Breast epithelium (tissue), 4 donors: ENCODE measurements around the gene ENDOD1. TPM values are rescaled to one million over a fixed set of nuclear protein-coding genes. Genes with fewer than 3 reads are reported as not detected.
"Not testable (repeated sequence)": the region's sequence is repeated elsewhere in the genome, so short reads cannot be mapped to it uniquely, and the experiment has no call there.

ENCODE experiments used
- DNase-seq, 2 donors: peaks; one replicate each; pipeline ENCODE4 v3.0.0-alpha.2; 2019; ENCODE audit warnings: low spot score in 2 of 2
- H3K27ac ChIP-seq, 2 donors: fragments of 200-600 bp; sonication (generic) in 1 of 2; one replicate each; pipeline ENCODE4 v1.5.1; 2016 to 2019; ENCODE audit warnings: mild to moderate bottlenecking in 1 of 2
- H3K27me3 ChIP-seq, 2 donors: fragments of 200-600 bp; sonication (generic) in 1 of 2; one replicate each; pipeline versions ENCODE4 v1.5.1 to v1.6.0; 2017 to 2019; ENCODE audit warnings: control low read depth in 1 of 2, mild to moderate bottlenecking in 1 of 2
- H3K36me3 ChIP-seq: fragments of 200-600 bp; one replicate; pipeline ENCODE4 v1.5.1; 2019
- H3K4me1 ChIP-seq, 2 donors: fragments of 200-600 bp; sonication (generic); one replicate each; pipeline ENCODE4 v1.5.1; 2016 to 2019; ENCODE audit warnings: control low read depth in 1 of 2
- H3K4me3 ChIP-seq, 3 donors: fragments of 200-600 bp; sonication (generic); 1 replicate in 2 of 3; 2 replicates in 1 of 3; pipeline ENCODE4 v1.5.1; 2016 to 2019; ENCODE audit warnings: mild to moderate bottlenecking in 3 of 3, moderate library complexity in 2 of 3
- H3K9me3 ChIP-seq, 2 donors: fragments of 200-600 bp; sonication (generic) in 1 of 2; one replicate each; pipeline ENCODE4 v1.5.1; 2016 to 2019; ENCODE audit warnings: control low read depth in 1 of 2
- POLR2A ChIP-seq: fragments of 450-650 bp; IDR thresholded peaks from one replicate; pipeline ENCODE4 v1.6.1; 2016; ENCODE audit warnings: antibody characterized with exemption, mild to moderate bottlenecking, moderate library complexity
- POLR2AphosphoS5 ChIP-seq, 3 donors: sonication (generic); formaldehyde crosslinking; IDR thresholded peaks; one replicate each; pipeline ENCODE4 v1.6.1; 2017; ENCODE audit warnings: antibody characterized with exemption in 3 of 3
- intact Hi-C: fragments of 100-400 bp; cut with DNase I; formaldehyde crosslinking; loops from one replicate; pipeline ENCODE4 v1.15.1; 2023; ENCODE audit warnings: low total_unique reads
- total RNA-seq, 3 donors: library from RNA; depleted of rRNA; stranded (reverse); fragments of >200 nt; gene quantifications; one replicate each; pipeline ENCODE4 v1.1.0, GENCODE V29; 2016
- TF ChIP-seq, protein P1 (sequence below), 3 donors: fragments of 450-650 bp; IDR thresholded peaks; one replicate each; pipeline ENCODE4 v1.5.1; 2016 to 2017; ENCODE audit warnings: antibody characterized with exemption in 3 of 3, mild to moderate bottlenecking in 3 of 3, moderate library complexity in 3 of 3

The ENDOD1 gene
- total RNA-seq, 3 donors from 2014 or later = 19.7 to 49.8 (median 48.7) TPM

DNA sequence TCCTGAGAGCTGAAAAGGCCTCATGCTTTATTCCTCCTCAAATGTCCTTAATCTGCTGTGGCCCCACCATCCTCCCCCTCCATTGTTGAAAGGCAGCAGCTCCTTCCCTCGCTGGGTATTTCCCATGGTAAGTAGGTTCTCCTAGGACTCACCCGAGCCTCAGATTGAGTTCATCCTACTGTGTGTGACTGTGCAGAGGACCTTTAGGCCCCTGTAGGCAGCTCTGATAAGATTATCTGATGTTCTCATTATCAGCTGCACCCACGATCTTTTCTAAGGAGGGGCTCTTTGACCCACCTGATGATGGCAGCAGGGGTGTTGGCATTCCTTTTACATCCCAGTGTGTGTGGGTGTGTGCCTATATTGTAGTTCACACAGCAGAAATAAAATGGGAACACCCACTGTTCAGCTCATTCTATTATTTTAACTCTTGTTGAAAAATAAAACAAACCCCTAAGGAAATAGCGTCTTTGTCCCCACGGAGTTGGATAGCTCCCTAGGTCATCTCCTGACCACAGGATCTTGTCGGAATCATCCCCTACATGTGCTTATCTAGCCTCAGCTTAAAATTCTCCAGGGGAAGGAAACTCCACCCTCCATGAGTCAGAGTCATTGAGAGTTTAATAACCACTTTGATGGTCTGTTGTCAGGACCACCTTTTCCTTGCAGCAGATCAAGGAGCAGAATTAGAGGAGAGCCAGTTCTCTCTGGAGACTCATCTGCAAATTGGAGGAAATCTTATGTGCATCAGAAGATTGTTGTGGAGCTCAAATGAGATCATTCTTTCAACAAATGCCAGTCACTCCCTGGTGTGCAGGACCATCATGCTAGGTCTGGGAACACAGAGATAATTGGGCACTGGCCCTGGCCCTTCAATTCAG, 19.3 kb downstream of the ENDOD1 start:
- no peak for DNase-seq
- Histone ChIP-seq H3K36me3 (no peaks in the 10 kb centered on the region), H3K4me3 (peak overlapping the region in 1 of 3 donors; percentile 19), H3K9me3 (no peaks in the 10 kb centered on the region), H3K27me3 (no peaks in the 10 kb centered on the region), H3K27ac (peak overlapping the region; percentile 85 to 86), H3K4me1 (peaks cover 3 to 5% of the 10 kb centered on the region in 2 donors)
- intact Hi-C loops = loop anchor here (1.0 kb wide), 1 partner anchor 34 kb away; no protein-coding TSS in a partner anchor
- TF ChIP-seq, protein P1, sequence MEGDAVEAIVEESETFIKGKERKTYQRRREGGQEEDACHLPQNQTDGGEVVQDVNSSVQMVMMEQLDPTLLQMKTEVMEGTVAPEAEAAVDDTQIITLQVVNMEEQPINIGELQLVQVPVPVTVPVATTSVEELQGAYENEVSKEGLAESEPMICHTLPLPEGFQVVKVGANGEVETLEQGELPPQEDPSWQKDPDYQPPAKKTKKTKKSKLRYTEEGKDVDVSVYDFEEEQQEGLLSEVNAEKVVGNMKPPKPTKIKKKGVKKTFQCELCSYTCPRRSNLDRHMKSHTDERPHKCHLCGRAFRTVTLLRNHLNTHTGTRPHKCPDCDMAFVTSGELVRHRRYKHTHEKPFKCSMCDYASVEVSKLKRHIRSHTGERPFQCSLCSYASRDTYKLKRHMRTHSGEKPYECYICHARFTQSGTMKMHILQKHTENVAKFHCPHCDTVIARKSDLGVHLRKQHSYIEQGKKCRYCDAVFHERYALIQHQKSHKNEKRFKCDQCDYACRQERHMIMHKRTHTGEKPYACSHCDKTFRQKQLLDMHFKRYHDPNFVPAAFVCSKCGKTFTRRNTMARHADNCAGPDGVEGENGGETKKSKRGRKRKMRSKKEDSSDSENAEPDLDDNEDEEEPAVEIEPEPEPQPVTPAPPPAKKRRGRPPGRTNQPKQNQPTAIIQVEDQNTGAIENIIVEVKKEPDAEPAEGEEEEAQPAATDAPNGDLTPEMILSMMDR (IDR thresholded peaks at IDR 0.05) = no peak
- TF ChIP-seq POLR2AphosphoS5 (IDR thresholded peaks at IDR 0.05) (no peak), POLR2A (no peak)

DNA sequence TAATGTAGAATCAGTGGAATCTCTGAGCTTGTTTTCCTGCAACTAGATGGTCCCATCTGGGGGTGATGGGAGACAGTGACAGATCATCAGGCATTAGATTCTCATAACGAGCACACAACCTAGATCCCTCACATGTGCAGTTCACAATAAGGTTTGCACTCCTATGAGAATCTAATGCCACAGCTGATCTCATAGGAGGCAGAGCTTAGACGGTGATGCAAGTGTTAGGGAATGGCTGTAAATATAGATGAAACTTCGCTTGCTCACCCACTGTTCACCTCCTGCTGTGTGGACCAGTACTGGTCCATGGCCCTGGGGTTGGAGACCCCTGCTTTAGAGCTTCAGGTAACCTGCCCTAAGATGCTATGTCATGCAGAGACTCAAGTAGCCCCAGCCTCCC, 21.8 kb downstream of the ENDOD1 start:
- H3K4me1 ChIP-seq, intact Hi-C loops, H3K4me3 ChIP-seq, DNase-seq, H3K9me3 ChIP-seq, H3K36me3 ChIP-seq, H3K27me3 ChIP-seq, H3K27ac ChIP-seq: not testable (repeated sequence)

DNA sequence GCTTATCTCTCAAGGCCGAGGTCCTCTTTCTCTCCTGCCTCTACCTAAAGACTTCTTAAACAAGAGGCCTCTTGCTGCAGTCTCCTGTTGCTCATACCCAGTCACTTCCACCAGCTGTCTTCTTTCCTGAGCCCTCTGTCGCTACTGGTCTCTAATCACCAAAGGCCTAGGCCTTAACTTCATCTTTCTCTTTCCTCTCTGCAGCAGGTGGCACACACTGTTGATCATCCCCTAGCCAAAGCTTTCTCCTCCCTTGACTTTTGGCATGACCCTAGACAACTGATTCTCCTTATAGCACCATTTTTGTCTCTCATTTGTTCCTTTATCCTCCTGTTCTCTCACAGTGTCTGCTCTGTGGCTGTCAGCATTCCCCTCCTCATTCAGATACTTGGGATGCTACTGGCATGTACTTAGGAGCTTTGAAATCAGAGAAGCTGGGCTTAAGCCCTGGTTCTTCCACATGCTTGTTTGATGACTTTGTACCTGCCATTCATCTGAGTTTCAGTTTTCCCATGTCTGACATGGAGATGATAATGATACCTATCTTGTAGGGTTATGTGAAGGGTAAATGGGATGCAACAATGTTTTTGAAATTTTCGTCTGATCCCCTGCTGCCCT, 22.4 kb downstream of the ENDOD1 start:
- TF ChIP-seq POLR2AphosphoS5 (IDR thresholded peaks at IDR 0.05) (no peak), POLR2A (no peak)
- TF ChIP-seq, protein P1 (IDR thresholded peaks at IDR 0.05) = no peak
- DNase-seq = no peak
- Histone ChIP-seq H3K27ac (no peak overlapping the region), H3K9me3 (no peaks in the 10 kb centered on the region), H3K36me3 (no peaks in the 10 kb centered on the region), H3K27me3 (no peaks in the 10 kb centered on the region), H3K4me1 (peaks cover 3 to 5% of the 10 kb centered on the region in 2 donors), H3K4me3 (no peak overlapping the region)
- intact Hi-C loops = no loop called here

DNA sequence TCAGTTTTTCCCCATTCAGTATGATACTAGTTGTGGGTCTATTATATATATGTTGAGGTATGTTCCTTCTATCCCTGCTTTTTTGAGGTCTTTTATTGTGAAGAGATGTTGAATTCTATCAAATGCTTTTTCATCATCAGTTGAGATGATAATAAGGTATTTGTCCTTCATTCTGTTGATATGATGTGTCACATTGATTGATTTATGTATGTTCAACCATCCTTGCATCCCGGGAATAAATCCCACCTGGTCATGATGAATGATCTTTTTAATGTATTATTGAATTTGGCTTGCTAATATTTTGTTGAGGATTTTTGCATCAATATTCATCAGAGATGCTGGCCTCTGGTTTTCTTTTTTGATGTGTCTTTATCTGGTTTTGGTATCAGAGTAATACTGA, 26.0 kb downstream of the ENDOD1 start:
- Histone ChIP-seq H3K27me3 (no peaks in the 10 kb centered on the region), H3K4me1 (peaks cover 0 to 5% of the 10 kb centered on the region in 2 donors), H3K27ac (no peak overlapping the region), H3K4me3 (no peak overlapping the region), H3K9me3 (no peaks in the 10 kb centered on the region), H3K36me3 (no peaks in the 10 kb centered on the region)
- intact Hi-C loops = no loop called here
- no peak for TF ChIP-seq POLR2AphosphoS5 (IDR thresholded peaks at IDR 0.05)
- TF ChIP-seq, protein P1 (IDR thresholded peaks at IDR 0.05) = no peak
- no peak for TF ChIP-seq POLR2A
- DNase-seq = no peak

DNA sequence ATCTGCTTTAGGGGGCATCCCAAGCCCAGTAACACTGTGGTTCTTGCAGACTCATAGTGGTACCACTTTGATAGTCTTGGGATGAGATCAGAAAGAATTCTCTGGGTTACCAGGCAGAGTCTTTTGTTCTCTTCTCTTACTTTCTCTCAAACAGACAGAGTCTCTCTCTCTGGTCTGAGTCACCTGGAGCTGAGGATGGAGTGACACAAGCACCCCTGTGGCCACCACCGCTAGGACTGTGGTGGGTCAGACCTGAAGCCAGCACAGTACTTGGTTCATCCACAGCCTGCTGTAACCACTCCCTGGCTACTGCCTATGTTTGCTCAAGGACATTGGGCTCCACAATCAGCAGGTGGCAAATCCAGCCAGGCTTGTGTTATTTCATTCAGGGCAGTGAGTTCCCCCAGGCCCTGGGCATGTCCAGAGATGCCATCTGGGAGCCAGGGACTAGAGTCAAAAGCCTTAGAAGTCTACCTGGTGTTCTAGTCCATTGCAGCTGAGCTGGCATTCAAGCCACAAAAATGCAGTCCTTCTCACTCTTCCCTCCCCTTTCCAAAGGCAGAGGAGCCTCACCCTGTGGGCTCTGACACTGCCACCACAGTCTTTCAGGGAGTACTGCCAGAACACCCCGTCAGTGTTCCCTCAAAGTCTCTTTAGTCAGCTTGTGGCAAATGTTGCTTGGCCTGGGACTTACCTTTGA, 29.9 kb downstream of the ENDOD1 start:
- Histone ChIP-seq H3K9me3 (no peaks in the 10 kb centered on the region), H3K27me3 (no peaks in the 10 kb centered on the region), H3K4me1 (peaks cover 0 to 15% of the 10 kb centered on the region in 2 donors), H3K36me3 (no peaks in the 10 kb centered on the region), H3K27ac (peak overlapping the region; percentile 64 to 89), H3K4me3 (no peak overlapping the region)
- intact Hi-C loops = no loop called here
- peak in 1 of 2 donors; percentile 92 for DNase-seq
- TF ChIP-seq, protein P1 (IDR thresholded peaks at IDR 0.05) = no peak
- TF ChIP-seq POLR2A = no peak
- TF ChIP-seq POLR2AphosphoS5 (IDR thresholded peaks at IDR 0.05) = peak in 1 of 3 donors; percentile 28
